ENCODE data around the gene NT5DC2.

NT5DC2 gene

GRCh38 chr3:52524752-52525679 lies 8.6 kb downstream of the NT5DC2 start:
- no peak for DNase-seq (ENCODE audit: low read depth in 2 of 2)

- DNase-seq (ENCODE audit: low read depth in 2 of 2) = no peak
Observed at GRCh38 chr3:52524258-52524751, 9.4 kb downstream of the NT5DC2 start.

- no peak for DNase-seq (ENCODE audit: low read depth in 2 of 2)
Observed at GRCh38 chr3:52523386-52524257, 10.0 kb downstream of the NT5DC2 start.

GRCh38 chr3:52522651-52523251 lies 10.9 kb downstream of the NT5DC2 start:
- no peak for DNase-seq (ENCODE audit: low read depth in 2 of 2)

DNA sequence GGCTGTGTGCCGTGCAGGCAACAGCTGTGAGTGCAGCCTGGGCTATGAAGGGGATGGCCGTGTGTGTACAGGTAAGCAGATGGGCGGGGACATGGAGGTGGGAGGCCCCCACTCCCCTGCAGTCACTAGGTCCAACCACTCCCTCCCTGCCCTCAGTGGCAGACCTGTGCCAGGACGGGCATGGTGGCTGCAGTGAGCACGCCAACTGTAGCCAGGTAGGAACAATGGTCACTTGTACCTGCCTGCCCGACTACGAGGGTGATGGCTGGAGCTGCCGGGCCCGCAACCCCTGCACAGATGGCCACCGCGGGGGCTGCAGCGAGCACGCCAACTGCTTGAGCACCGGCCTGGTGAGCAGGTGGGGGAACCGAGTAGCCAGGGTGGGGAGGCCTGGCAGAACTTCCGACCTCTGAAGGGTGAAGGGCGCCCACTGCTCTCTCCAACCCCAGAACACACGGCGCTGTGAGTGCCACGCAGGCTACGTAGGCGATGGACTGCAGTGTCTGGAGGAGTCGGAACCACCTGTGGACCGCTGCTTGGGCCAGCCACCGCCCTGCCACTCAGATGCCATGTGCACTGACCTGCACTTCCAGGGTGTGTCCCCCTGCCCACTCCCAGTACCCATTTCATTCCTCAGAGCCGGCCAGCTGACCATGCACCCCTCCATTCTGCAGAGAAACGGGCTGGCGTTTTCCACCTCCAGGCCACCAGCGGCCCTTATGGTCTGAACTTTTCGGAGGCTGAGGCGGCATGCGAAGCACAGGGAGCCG lies 11.6 kb downstream of the NT5DC2 start:
- DNase-seq (ENCODE audit: low read depth in 2 of 2) = no peak

GRCh38 chr3:52521488-52521824 lies 12.2 kb downstream of the NT5DC2 start:
- no peak for DNase-seq (ENCODE audit: low read depth in 2 of 2)

- no peak for DNase-seq (ENCODE audit: low read depth in 2 of 2)
Observed at GRCh38 chr3:52520716-52521487, 12.8 kb downstream of the NT5DC2 start.

- no peak for DNase-seq (ENCODE audit: low read depth in 2 of 2)
Observed at GRCh38 chr3:52520141-52520667, 13.5 kb downstream of the NT5DC2 start.

GRCh38 chr3:52519445-52520140 lies 14.1 kb downstream of the NT5DC2 start:
- DNase-seq (ENCODE audit: low read depth in 2 of 2) = no peak

- no peak for DNase-seq (ENCODE audit: low read depth in 2 of 2)
Observed at GRCh38 chr3:52518723-52519444, 14.8 kb downstream of the NT5DC2 start.

GRCh38 chr3:52517796-52518722 lies 15.6 kb downstream of the NT5DC2 start:
- no peak for DNase-seq (ENCODE audit: low read depth in 2 of 2)

DNA sequence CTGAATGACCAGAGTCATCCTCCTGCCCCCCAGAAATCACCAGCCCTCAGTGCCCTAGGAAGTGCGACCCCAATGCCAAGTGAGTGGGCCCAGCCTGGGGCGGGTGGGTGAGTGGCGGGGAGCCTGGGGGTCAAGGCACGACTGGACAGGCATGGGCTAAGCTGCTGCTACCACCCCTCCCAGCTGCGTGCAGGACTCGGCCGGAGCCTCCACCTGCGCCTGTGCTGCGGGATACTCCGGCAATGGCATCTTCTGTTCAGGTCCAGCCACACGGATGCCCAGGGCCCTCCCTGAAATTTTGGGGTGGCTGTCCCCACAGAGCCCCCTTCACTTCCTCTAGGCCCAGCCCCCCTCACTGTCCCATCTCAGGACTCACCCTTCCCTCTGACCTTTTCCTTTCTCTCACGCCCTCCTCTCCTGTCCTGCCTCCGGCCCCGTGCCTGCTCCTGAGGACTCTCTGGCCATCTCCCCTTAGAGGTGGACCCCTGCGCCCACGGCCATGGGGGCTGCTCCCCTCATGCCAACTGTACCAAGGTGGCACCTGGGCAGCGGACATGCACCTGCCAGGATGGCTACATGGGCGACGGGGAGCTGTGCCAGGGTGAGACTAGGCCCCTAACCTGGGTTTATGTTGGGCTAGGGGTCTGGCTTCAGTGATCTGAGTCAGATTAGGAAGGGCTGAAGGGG lies 17.0 kb downstream of the NT5DC2 start:
- no peak for DNase-seq (ENCODE audit: low read depth in 2 of 2)

DNA sequence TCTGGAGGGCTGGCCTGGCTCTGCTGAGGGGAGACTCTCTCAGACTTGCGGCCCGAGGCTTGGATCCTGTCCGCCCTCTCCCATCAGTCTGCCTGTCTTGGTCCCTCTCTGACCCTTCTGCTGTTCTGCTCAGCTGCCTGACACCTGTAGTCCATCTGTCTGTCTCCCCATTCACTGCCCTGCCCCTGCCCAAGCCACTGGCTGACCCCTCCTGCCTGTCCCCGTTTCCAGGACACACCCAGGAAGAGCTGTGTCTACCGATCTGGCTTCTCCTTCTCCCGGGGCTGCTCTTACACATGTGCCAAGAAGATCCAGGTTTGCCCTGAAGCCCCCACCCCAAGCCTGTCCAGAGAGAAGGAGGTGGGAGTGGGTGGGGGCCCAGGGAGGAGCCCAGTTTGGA lies 18.5 kb downstream of the NT5DC2 start:
- DNase-seq (ENCODE audit: low read depth in 2 of 2) = no peak

DNA sequence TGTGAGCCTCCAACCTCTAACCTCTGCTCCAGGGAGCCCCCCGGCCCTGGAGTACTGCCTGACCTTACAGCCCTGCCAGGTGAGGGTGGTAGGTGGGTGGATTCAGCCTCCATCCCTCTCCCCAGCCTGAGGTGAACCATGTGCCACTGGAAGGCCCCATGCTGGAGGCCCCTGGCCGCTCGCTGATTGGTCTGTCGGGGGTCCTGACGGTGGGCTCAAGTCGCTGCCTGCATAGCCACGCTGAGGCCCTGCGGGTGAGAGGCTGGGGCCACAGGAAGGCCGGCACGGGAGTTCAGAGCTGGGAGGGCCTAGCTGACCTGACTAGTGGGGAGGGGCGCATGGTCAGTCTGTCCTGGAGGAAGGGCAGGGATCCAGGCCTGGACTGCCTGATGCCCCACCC lies 19.1 kb downstream of the NT5DC2 start:
- no peak for DNase-seq (ENCODE audit: low read depth in 2 of 2)

GRCh38 chr3:52513281-52513680 lies 20.4 kb downstream of the NT5DC2 start:
- DNase-seq (ENCODE audit: low read depth in 2 of 2) = no peak

DNA sequence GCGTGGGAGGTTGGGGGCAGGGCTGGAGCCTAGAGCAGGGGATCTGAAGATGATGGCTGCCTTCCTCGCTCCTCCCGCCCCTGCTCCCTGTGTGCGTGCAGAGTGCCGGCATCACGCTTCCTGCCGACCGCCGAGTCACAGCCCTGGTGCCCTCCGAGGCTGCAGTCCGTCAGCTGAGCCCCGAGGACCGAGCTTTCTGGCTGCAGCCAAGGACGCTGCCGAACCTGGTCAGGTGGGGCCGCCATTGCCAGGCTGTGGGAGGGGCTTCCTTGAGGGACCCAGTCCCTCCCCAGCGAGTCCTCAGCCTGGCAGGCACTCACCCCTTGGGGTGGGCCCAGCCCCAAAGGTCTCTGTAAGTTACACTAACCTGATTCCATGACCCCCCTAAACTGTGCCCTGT lies 20.9 kb downstream of the NT5DC2 start:
- no peak for DNase-seq (ENCODE audit: low read depth in 2 of 2)

DNA sequence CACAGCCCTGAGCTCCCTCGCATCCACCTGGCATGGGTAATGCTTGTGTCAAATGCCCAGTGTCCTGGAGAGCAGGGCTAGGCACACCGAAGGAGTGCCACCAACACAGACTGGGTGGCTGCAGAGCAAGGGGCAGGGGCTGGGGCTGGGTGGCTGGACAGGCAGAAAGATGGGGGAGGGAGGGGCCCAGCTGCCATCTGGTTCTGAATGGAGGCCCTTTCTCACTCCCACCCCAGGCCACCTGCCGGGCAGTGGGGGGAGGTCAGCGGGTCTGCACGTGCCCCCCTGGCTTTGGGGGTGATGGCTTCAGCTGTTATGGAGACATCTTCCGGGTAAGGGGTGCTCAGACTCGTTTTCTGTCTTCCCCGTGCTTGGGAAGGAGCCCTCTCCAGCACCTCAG lies 21.6 kb downstream of the NT5DC2 start:
- DNase-seq (ENCODE audit: low read depth in 2 of 2) = no peak

Data from stimulated activated CD8-positive, alpha-beta memory T cell treated with anti-CD3 and anti-CD28 coated beads, Interleukin-7, amount 100 ng/mL, for 1 hour (primary cell).